Mesendoderm (in vitro differentiated cells): ENCODE results near the gene RRN3. TPM values are rescaled to one million over a fixed set of nuclear protein-coding genes. Genes with fewer than 3 reads are reported as not detected.
"Not testable (repeated sequence)": the region's sequence is repeated elsewhere in the genome, so short reads cannot be mapped to it uniquely, and the experiment has no call there.

ENCODE experiments used
- DNase-seq: peaks from one replicate; pipeline ENCODE4 v3.0.0; 2013
- H2AK5ac ChIP-seq: 2 replicates; pipeline ENCODE4 v1.6.1; 2013; ENCODE audit warnings: low read length, inconsistent platforms
- H2BK120ac ChIP-seq: 2 replicates; pipeline ENCODE4 v1.6.1; 2013; ENCODE audit warnings: low read depth, mild to moderate bottlenecking, low read length, moderate library complexity, mixed read lengths
- H2BK15ac ChIP-seq: replicated peaks from 2 replicates; pipeline ENCODE4 v1.6.1; 2013; ENCODE audit warnings: low read depth, mild to moderate bottlenecking, moderate library complexity
- H2BK5ac ChIP-seq: 2 replicates; pipeline ENCODE4 v1.6.1; 2013; ENCODE audit warnings: low read length, inconsistent platforms
- H3K18ac ChIP-seq: 2 replicates; pipeline ENCODE4 v1.6.1; 2013; ENCODE audit warnings: mild to moderate bottlenecking, low read length, mixed read lengths
- H3K23ac ChIP-seq: one replicate; pipeline ENCODE4 v1.6.1; 2013; ENCODE audit warnings: low read length
- H3K27ac ChIP-seq: 2 replicates; pipeline ENCODE4 v1.5.1; 2013; ENCODE audit warnings: low read depth, mild to moderate bottlenecking, inconsistent platforms, low read length, moderate library complexity
- H3K27me3 ChIP-seq: 2 replicates; pipeline ENCODE4 v1.6.1; 2013; ENCODE audit warnings: low read length, control low read depth, mild to moderate bottlenecking, inconsistent platforms; ENCODE audit not compliant: insufficient read depth, poor library complexity
- H3K36me3 ChIP-seq: 2 replicates; pipeline ENCODE4 v1.6.1; 2013; ENCODE audit warnings: low read length, inconsistent platforms; ENCODE audit not compliant: control insufficient read depth, insufficient read depth
- H3K4ac ChIP-seq: one replicate; pipeline ENCODE4 v1.6.1; 2013; ENCODE audit warnings: low read depth, mild to moderate bottlenecking, low read length, moderate library complexity
- H3K4me1 ChIP-seq: 2 replicates; pipeline ENCODE4 v1.6.1; 2013; ENCODE audit warnings: low read depth, low read length, inconsistent platforms; ENCODE audit not compliant: control insufficient read depth
- H3K4me2 ChIP-seq: 2 replicates; pipeline ENCODE4 v1.6.1; 2013; ENCODE audit warnings: low read length
- H3K4me3 ChIP-seq: 2 replicates; pipeline ENCODE4 v1.5.1; 2013; ENCODE audit warnings: mild to moderate bottlenecking, low read length
- H3K56ac ChIP-seq: one replicate; pipeline ENCODE4 v1.6.1; 2013; ENCODE audit warnings: low read length
- H3K79me1 ChIP-seq: 2 replicates; pipeline ENCODE4 v1.6.1; 2013; ENCODE audit warnings: low read length, inconsistent platforms
- H3K79me2 ChIP-seq: 2 replicates; pipeline ENCODE4 v1.6.1; 2013; ENCODE audit warnings: mild to moderate bottlenecking, low read length; ENCODE audit not compliant: control insufficient read depth, insufficient read depth
- H3K9ac ChIP-seq: 2 replicates; pipeline ENCODE4 v1.6.1; 2013; ENCODE audit warnings: low read length, inconsistent platforms
- H4K5ac ChIP-seq: one replicate; pipeline ENCODE4 v1.6.1; 2013; ENCODE audit warnings: low read length
- H4K8ac ChIP-seq: one replicate; pipeline ENCODE4 v1.6.1; 2013; ENCODE audit warnings: low read depth, mild to moderate bottlenecking, control low read depth, low read length, moderate library complexity
- WGBS: extraction: QIAGEN DNeasy Blood & Tissue Kit; methylation state at CpG from one replicate; pipeline ENCODE4 v1.1.7; 2013; ENCODE audit warnings: low lambda C conversion rate, missing lambda C conversion rate; ENCODE audit not compliant: insufficient coverage; ENCODE audit errors: extremely low coverage; 5-methylcytosine and 5-hydroxymethylcytosine counted together
- small RNA-seq: library from polyadenylated mRNA; stranded (forward); fragments of <200 nt; extraction: miRNeasy Mini kit (QIAGEN cat#:217004); gene quantifications from one replicate; pipeline ENCODE3, GENCODE V24; 2013; ENCODE audit not compliant: insufficient read depth

RRN3 gene

DNA sequence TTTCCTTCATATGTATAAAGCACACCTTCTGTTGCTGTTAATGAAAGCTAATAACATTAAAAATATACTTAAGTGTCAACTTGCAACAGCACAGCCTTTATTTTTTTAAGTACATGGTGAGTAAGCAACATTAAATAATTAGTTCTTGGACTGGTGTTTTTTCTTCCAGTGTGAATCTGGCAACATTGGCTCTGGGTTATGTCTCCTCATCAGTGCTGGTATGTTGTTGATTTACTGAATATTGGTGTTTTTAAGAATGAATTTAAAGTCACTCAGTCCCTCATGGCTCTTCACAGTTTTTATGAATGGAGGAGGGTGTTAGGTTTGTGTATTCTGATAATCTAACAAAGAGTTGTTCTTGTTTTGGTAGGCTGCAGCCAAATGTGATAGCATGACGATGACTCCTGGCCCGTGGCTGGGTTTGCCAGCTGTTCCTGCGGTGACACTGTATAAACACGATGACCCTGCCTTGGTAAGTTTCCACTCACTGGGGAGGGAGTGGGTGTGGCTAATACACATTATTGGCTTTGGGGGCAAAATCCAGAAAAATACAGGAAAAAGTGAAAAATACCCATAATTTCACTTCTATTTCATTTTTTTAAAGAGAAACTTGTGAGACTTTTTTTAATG lies 77.0 kb downstream of the RRN3 start:
- not testable (repeated sequence) for H2AK5ac ChIP-seq, H4K5ac ChIP-seq, H3K27ac ChIP-seq, H3K4me3 ChIP-seq, H2BK5ac ChIP-seq, H3K36me3 ChIP-seq, H2BK15ac ChIP-seq, H3K79me2 ChIP-seq, H3K4me2 ChIP-seq, H3K9ac ChIP-seq, H3K4me1 ChIP-seq, H3K56ac ChIP-seq, H3K18ac ChIP-seq, H3K4ac ChIP-seq, H4K8ac ChIP-seq, H2BK120ac ChIP-seq, H3K23ac ChIP-seq, H3K79me1 ChIP-seq, H3K27me3 ChIP-seq
- no CpG with 5 or more reads among the region's 4 CpGs for WGBS
- peak; percentile 27 for DNase-seq

DNA sequence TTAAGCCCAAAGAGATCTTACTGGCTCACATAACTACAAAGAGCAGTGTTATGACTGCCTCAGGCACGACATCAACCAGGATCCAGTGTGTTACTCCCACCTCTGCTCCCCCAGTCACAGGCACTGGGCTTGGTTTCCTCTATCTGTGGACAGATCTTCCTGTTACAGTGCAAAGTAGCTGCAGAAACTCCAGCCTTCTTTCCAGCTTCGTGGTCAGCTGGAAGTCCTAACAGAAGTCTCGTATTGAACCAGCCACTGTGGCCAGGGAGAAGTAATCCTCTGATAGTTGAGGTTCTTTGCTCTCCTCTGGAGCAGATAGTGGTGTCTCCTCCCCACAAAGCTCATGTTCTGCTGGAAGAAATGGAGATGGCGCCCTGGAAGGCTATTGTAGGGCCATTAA lies 77.7 kb downstream of the RRN3 start:
- H3K27ac ChIP-seq, H3K9ac ChIP-seq, H4K5ac ChIP-seq, H2BK15ac ChIP-seq, H3K18ac ChIP-seq, H4K8ac ChIP-seq, H2BK5ac ChIP-seq, H3K27me3 ChIP-seq, DNase-seq, H3K4me3 ChIP-seq, H3K23ac ChIP-seq, H3K56ac ChIP-seq, H3K36me3 ChIP-seq, H3K79me1 ChIP-seq, H3K4me2 ChIP-seq, H3K4ac ChIP-seq, H3K4me1 ChIP-seq, H3K79me2 ChIP-seq, H2AK5ac ChIP-seq, H2BK120ac ChIP-seq: not testable (repeated sequence)
- no CpG with 5 or more reads among the region's 4 CpGs for WGBS

- H3K27me3 ChIP-seq, H3K4me2 ChIP-seq, H3K56ac ChIP-seq, H3K4me1 ChIP-seq, H3K27ac ChIP-seq, H4K5ac ChIP-seq, H2AK5ac ChIP-seq, H3K23ac ChIP-seq, H2BK120ac ChIP-seq, H2BK5ac ChIP-seq, H3K4me3 ChIP-seq, H3K9ac ChIP-seq, H3K4ac ChIP-seq, H3K79me1 ChIP-seq, H3K36me3 ChIP-seq, H4K8ac ChIP-seq, DNase-seq, H2BK15ac ChIP-seq, H3K18ac ChIP-seq, H3K79me2 ChIP-seq: not testable (repeated sequence)
- WGBS: no CpG with 5 or more reads among the region's 3 CpGs
These were observed 78.4 kb downstream of the RRN3 start for GRCh38 chr16:15015671-15016070.

- WGBS: no CpG with 5 or more reads among the region's 10 CpGs
These were observed 81.1 kb downstream of the RRN3 start for GRCh38 chr16:15012941-15013340.

More at GRCh38 chr16:15012941-15013340, 81.1 kb downstream of the RRN3 start:
- not testable (repeated sequence) for H4K5ac ChIP-seq, H3K18ac ChIP-seq, H3K27me3 ChIP-seq, H3K9ac ChIP-seq, H3K79me2 ChIP-seq, H3K56ac ChIP-seq, H3K79me1 ChIP-seq, H3K23ac ChIP-seq, H3K27ac ChIP-seq, H2AK5ac ChIP-seq, DNase-seq, H3K4me3 ChIP-seq, H2BK120ac ChIP-seq, H3K4me2 ChIP-seq, H4K8ac ChIP-seq, H2BK5ac ChIP-seq, H2BK15ac ChIP-seq, H3K4me1 ChIP-seq, H3K4ac ChIP-seq, H3K36me3 ChIP-seq

Small RNA genes lying within 50 kb of the gene (small RNA-seq; reads per million reads assigned to genes)
- not detected for gene MIR1972-1
